ENCODE data around the gene PDE4B. TPM values are rescaled to one million over a fixed set of nuclear protein-coding genes. Genes with fewer than 3 reads are reported as not detected.

The PDE4B gene
- polyA plus RNA-seq, 1 donor (not counting 4 experiments of a cell fraction or from before 2014, with no cell fraction given), result 0.29 TPM

DNA sequence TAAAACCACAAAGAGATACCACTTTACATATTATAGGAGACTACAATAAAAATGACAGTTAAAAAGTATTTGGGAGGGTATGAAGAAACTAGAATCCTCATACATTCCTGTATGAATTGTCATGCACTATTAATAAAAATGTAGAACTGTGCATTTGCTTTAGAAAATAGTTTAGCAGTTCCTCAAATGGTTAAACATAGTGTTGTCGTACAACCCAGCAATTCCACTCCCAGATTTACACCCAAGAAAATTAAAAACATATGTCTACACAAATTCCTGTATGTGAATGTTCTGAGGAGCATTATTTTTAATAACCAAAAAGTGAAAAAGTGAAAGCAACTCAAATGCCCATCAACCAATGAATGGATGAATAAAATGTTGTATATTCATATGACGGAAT, 23.1 kb upstream of the PDE4B start:
- FAIRE-seq, result no peak
- Histone ChIP-seq H3K9me3 (ENCODE audit: control insufficient read depth, low read depth, low read length) (no peaks in the 10 kb centered on the region), H3K27me3 (ENCODE audit: control insufficient read depth, extremely low read depth, insufficient read depth, low read length) (no peaks in the 10 kb centered on the region), H3K4me3 (ENCODE audit: control insufficient read depth in 2 of 3, extremely low read depth in 1 of 3, insufficient read depth in 2 of 3, low read depth in 1 of 3, low read length in 3 of 3) (no peak overlapping the region), H3K27ac (ENCODE audit: control insufficient read depth, insufficient read depth, low read length) (no peak overlapping the region), H4K20me1 (ENCODE audit: control insufficient read depth, extremely low read depth, insufficient read depth, low read length) (no peaks in the 10 kb centered on the region), H2AFZ (ENCODE audit: control insufficient read depth, low read length) (no peak overlapping the region), H3K4me2 (ENCODE audit: control insufficient read depth, extremely low read depth, insufficient read depth, low read depth, low read length) (no peak overlapping the region), H3K79me2 (ENCODE audit: control insufficient read depth, insufficient read depth, low read length) (no peaks in the 10 kb centered on the region), H3K9me1 (ENCODE audit: control insufficient read depth, extremely low read depth, insufficient read depth, low read length) (no peaks in the 10 kb centered on the region), H3K4me1 (ENCODE audit: control insufficient read depth, extremely low read depth, insufficient read depth, low read length) (no peaks in the 10 kb centered on the region), H3K9ac (ENCODE audit: control insufficient read depth, extremely low read depth, insufficient read depth, low read length) (no peak overlapping the region), H3K36me3 (ENCODE audit: control insufficient read depth in 2 of 2, extremely low read depth in 1 of 2, insufficient read depth in 2 of 2, low read length in 2 of 2) (no peaks in the 10 kb centered on the region)
- no peak for DNase-seq (ENCODE audit: low read depth, low spot score)
- dilution Hi-C loops (cut with MboI; ENCODE audit: extremely low pct_ligation_motif_present, low sequenced_read_pairs), result no loop called here
- no peak for TF ChIP-seq EZH2 (IDR thresholded peaks at IDR 0.05; ENCODE audit: low read length)
- no peak for TF ChIP-seq CTCF (optimal IDR thresholded peaks at IDR 0.05 in 1 of 3, IDR thresholded peaks at IDR 0.05 in 1 of 3, conservative IDR thresholded peaks at IDR 0.05 in 1 of 3; ENCODE audit: extremely low read depth in 1 of 3, insufficient read depth in 2 of 3, low read length in 3 of 3)

DNA sequence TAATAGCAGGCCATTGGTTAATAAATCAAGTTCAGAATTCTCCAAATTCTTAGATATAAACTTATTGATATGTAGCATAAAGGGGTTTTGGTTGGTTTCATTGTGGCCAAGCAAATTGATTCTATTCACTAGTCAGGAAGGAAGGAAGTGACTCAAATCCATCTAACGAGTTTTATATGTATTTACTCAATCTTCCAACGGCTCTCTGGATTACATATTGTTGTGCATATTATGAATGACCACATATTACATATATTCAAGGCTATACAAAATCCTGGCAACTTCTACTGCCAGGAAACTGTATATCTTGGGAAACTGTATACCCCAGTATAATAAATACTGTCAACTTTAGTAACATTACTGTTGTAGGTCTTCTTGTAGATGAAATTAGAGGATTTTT, 20.1 kb upstream of the PDE4B start:
- no peak overlapping the region for H2AFZ ChIP-seq (ENCODE audit: control insufficient read depth, low read length)
- no peak overlapping the region for H3K4me2 ChIP-seq (ENCODE audit: control insufficient read depth, extremely low read depth, insufficient read depth, low read depth, low read length)
- no peaks in the 10 kb centered on the region for H3K27me3 ChIP-seq (ENCODE audit: control insufficient read depth, extremely low read depth, insufficient read depth, low read length)
- TF ChIP-seq EZH2 (IDR thresholded peaks at IDR 0.05; ENCODE audit: low read length) (no peak), CTCF (optimal IDR thresholded peaks at IDR 0.05 in 1 of 3, IDR thresholded peaks at IDR 0.05 in 1 of 3, conservative IDR thresholded peaks at IDR 0.05 in 1 of 3; ENCODE audit: extremely low read depth in 1 of 3, insufficient read depth in 2 of 3, low read length in 3 of 3) (no peak)
- no peaks in the 10 kb centered on the region for H3K4me1 ChIP-seq (ENCODE audit: control insufficient read depth, extremely low read depth, insufficient read depth, low read length)
- no peaks in the 10 kb centered on the region for H4K20me1 ChIP-seq (ENCODE audit: control insufficient read depth, extremely low read depth, insufficient read depth, low read length)
- no peaks in the 10 kb centered on the region for H3K36me3 ChIP-seq (ENCODE audit: control insufficient read depth in 2 of 2, extremely low read depth in 1 of 2, insufficient read depth in 2 of 2, low read length in 2 of 2)
- no peaks in the 10 kb centered on the region for H3K9me3 ChIP-seq (ENCODE audit: control insufficient read depth, low read depth, low read length)
- FAIRE-seq (no peak), DNase-seq (ENCODE audit: low read depth, low spot score) (no peak)
- no peak overlapping the region for H3K4me3 ChIP-seq (ENCODE audit: control insufficient read depth in 2 of 3, extremely low read depth in 1 of 3, insufficient read depth in 2 of 3, low read depth in 1 of 3, low read length in 3 of 3)
- H3K79me2 ChIP-seq (ENCODE audit: control insufficient read depth, insufficient read depth, low read length), result no peaks in the 10 kb centered on the region
- no peaks in the 10 kb centered on the region for H3K9me1 ChIP-seq (ENCODE audit: control insufficient read depth, extremely low read depth, insufficient read depth, low read length)
- no peak overlapping the region for H3K27ac ChIP-seq (ENCODE audit: control insufficient read depth, insufficient read depth, low read length)
- no peak overlapping the region for H3K9ac ChIP-seq (ENCODE audit: control insufficient read depth, extremely low read depth, insufficient read depth, low read length)
- dilution Hi-C loops (cut with MboI; ENCODE audit: extremely low pct_ligation_motif_present, low sequenced_read_pairs), result no loop called here

Data from keratinocyte (primary cell).